MM.1S (cell line): ENCODE results near the gene ITPR1.
A peak's percentile ranks its signal among the peaks of the same experiment; 100 is the strongest.

Source experiments
- DNase-seq: peaks from one replicate; pipeline ENCODE4 v3.0.0-alpha.2; 2015
- H2AFZ ChIP-seq: fragments of 300-600 bp; sonication (generic); 2 replicates; pipeline ENCODE4 v1.6.0; 2016; ENCODE audit warnings: antibody characterized with exemption, low read length
- H3F3A ChIP-seq: fragments of 300-600 bp; sonication (generic); 2 replicates; pipeline ENCODE4 v1.6.1; 2016; ENCODE audit warnings: mild to moderate bottlenecking, antibody characterized with exemption, low read length, moderate library complexity, mixed read lengths; ENCODE audit not compliant: insufficient read depth
- H3K27ac ChIP-seq: fragments of 300-600 bp; sonication (generic); 2 replicates; pipeline ENCODE4 v1.5.1; 2016; ENCODE audit warnings: mild to moderate bottlenecking, low read length
- H3K27me3 ChIP-seq: fragments of 300-600 bp; sonication (generic); replicated peaks from 2 replicates; pipeline ENCODE4 v1.6.0; 2016; ENCODE audit warnings: low read length; ENCODE audit not compliant: insufficient read depth
- H3K36me3 ChIP-seq: fragments of 300-600 bp; sonication (generic); replicated peaks from 2 replicates; pipeline ENCODE4 v1.6.1; 2016; ENCODE audit warnings: mild to moderate bottlenecking, low read length, mixed read lengths; ENCODE audit not compliant: insufficient read depth
- H3K4me1 ChIP-seq: fragments of 300-600 bp; sonication (generic); 2 replicates; pipeline ENCODE4 v1.6.1; 2016; ENCODE audit warnings: low read length, mixed read lengths
- H3K4me2 ChIP-seq: fragments of 300-600 bp; sonication (generic); 2 replicates; pipeline ENCODE4 v1.6.0; 2016; ENCODE audit warnings: low read depth, low read length
- H3K4me3 ChIP-seq: fragments of 300-600 bp; sonication (generic); 2 replicates; pipeline ENCODE4 v1.5.1; 2016; ENCODE audit warnings: low read length, mixed read lengths
- H3K79me2 ChIP-seq: fragments of 300-600 bp; sonication (generic); 2 replicates; pipeline ENCODE4 v1.6.1; 2016; ENCODE audit warnings: mixed run types, low read length, mixed read lengths
- H3K9ac ChIP-seq: fragments of 300-600 bp; sonication (generic); 2 replicates; pipeline ENCODE4 v1.6.1; 2016; ENCODE audit warnings: low read length, mixed read lengths
- H3K9me2 ChIP-seq: fragments of 300-600 bp; sonication (generic); replicated peaks from 2 replicates; pipeline ENCODE4 v1.6.1; 2016; ENCODE audit warnings: mild to moderate bottlenecking, low read length, mixed read lengths; ENCODE audit not compliant: insufficient read depth
- H3K9me3 ChIP-seq: fragments of 300-600 bp; sonication (generic); replicated peaks from 2 replicates; pipeline ENCODE4 v1.6.1; 2016; ENCODE audit warnings: mild to moderate bottlenecking, low read length, mixed read lengths; ENCODE audit not compliant: insufficient read depth
- H4K20me1 ChIP-seq: fragments of 300-600 bp; sonication (generic); 2 replicates; pipeline ENCODE4 v1.6.1; 2016; ENCODE audit warnings: mild to moderate bottlenecking, low read length, moderate library complexity, mixed read lengths; ENCODE audit not compliant: insufficient read depth
- EZH2 ChIP-seq: fragments of 300-600 bp; sonication (generic); optimal IDR thresholded peaks from 2 replicates; pipeline ENCODE3; 2017; ENCODE audit warnings: low read depth, mild to moderate bottlenecking, antibody characterized with exemption, low read length, mixed read lengths
- EZH2phosphoT487 ChIP-seq: fragments of 300-600 bp; sonication (generic); IDR thresholded peaks from 2 replicates; pipeline ENCODE4 v1.6.1; 2018; ENCODE audit warnings: antibody characterized with exemption, low read length
- TF ChIP-seq, protein P1 (sequence below): fragments of 300-600 bp; sonication (generic); IDR thresholded peaks from 2 replicates; pipeline ENCODE4 v1.5.1; 2016; ENCODE audit warnings: antibody characterized with exemption, low read length, mixed read lengths

Gene ITPR1

DNA sequence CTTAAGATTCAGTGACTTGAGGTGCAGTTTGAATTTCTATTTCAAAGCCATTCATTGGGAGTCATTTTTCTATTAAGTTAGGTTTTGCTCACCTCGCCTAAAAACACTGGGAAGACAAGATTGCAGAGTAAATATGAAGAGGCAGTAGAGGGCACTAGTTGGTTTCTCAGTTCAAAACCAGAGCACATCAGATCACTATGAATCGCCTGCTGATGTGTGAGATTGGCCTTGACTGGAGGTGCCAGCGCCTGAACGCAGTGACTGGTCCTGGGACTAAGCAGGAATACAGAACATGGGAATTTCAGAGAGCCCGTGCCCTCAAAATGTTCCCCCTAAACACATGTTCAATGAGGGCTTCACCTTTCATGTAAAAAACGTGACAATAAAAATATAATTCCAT is 229.0 kb downstream of the ITPR1 start:
- Histone ChIP-seq H3K4me3 (no peak overlapping the region), H3K27ac (no peak overlapping the region), H3K9me3 (no peaks in the 10 kb centered on the region), H3K9me2 (no peaks in the 10 kb centered on the region), H4K20me1 (no peaks in the 10 kb centered on the region), H2AFZ (no peak overlapping the region), H3K27me3 (no peaks in the 10 kb centered on the region), H3K4me2 (no peak overlapping the region), H3K9ac (no peak overlapping the region), H3K4me1 (no peaks in the 10 kb centered on the region), H3K79me2 (no peaks in the 10 kb centered on the region), H3K36me3 (no peaks in the 10 kb centered on the region), H3F3A (no peaks in the 10 kb centered on the region)
- TF ChIP-seq EZH2phosphoT487 (no peak), EZH2 (no peak)
- TF ChIP-seq, protein P1, sequence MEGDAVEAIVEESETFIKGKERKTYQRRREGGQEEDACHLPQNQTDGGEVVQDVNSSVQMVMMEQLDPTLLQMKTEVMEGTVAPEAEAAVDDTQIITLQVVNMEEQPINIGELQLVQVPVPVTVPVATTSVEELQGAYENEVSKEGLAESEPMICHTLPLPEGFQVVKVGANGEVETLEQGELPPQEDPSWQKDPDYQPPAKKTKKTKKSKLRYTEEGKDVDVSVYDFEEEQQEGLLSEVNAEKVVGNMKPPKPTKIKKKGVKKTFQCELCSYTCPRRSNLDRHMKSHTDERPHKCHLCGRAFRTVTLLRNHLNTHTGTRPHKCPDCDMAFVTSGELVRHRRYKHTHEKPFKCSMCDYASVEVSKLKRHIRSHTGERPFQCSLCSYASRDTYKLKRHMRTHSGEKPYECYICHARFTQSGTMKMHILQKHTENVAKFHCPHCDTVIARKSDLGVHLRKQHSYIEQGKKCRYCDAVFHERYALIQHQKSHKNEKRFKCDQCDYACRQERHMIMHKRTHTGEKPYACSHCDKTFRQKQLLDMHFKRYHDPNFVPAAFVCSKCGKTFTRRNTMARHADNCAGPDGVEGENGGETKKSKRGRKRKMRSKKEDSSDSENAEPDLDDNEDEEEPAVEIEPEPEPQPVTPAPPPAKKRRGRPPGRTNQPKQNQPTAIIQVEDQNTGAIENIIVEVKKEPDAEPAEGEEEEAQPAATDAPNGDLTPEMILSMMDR, result peak; percentile 35
- DNase-seq, result no peak

DNA sequence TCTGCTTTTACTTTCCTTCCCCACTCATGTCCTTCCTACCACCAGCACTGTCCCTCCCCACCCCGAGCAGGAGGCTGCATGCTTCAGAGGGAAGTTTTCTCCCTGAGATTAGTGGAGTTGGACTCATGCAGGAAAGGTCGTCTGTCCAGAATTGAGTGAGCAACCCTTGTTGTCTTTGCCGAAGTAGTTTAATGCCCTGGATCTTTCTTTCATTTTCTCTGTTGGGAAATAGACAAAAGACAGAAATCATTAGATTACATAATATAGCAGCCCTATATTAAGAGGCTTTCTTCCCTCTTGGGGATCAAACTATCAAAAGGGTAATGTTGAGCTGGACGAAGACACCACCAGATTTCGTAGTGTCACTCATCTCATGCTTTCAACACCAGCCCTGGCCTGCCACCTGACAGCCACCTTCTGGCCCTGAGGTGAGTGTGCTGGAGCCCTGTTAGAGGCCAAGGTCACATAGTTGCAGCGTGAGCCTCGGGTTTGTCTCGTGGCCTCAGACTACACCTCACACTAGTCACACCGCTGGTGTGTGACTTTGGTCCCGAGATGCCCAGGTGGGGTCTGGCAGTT is 231.0 kb downstream of the ITPR1 start:
- Histone ChIP-seq H4K20me1 (no peaks in the 10 kb centered on the region), H3F3A (no peaks in the 10 kb centered on the region), H3K4me3 (no peak overlapping the region), H3K4me1 (no peaks in the 10 kb centered on the region), H3K4me2 (no peak overlapping the region), H3K79me2 (no peaks in the 10 kb centered on the region), H3K36me3 (no peaks in the 10 kb centered on the region), H3K27me3 (no peaks in the 10 kb centered on the region), H3K27ac (no peak overlapping the region), H2AFZ (no peak overlapping the region), H3K9me3 (no peaks in the 10 kb centered on the region), H3K9ac (no peak overlapping the region), H3K9me2 (no peaks in the 10 kb centered on the region)
- TF ChIP-seq EZH2 (no peak), EZH2phosphoT487 (no peak)
- TF ChIP-seq, protein P1, result no peak
- DNase-seq, result no peak

DNA sequence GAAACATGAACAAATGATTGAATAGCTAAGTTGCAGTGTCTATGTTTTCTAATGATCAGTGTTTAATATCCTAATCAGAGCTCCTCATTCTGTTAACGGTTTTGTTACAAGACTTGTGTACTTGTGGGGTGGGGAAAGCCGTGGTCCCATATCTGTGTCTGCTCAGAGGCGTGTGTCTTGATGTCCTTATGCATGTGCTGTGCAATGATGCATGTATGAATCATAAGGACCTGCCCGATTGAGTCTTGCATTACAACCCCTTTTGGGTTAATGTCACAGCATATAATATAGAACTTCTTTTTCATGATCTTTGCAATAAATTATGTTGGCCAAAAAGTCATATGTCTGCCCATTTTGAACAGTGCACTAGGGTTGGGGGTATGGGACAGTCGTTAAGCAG is 233.4 kb downstream of the ITPR1 start:
- no peak for TF ChIP-seq EZH2
- TF ChIP-seq, protein P1, result no peak
- no peak for TF ChIP-seq EZH2phosphoT487
- no peaks in the 10 kb centered on the region for H3K4me1 ChIP-seq
- no peaks in the 10 kb centered on the region for H4K20me1 ChIP-seq
- H3K9me3 ChIP-seq, result no peaks in the 10 kb centered on the region
- no peaks in the 10 kb centered on the region for H3K9me2 ChIP-seq
- no peak overlapping the region for H3K4me2 ChIP-seq
- no peaks in the 10 kb centered on the region for H3K36me3 ChIP-seq
- H3K27me3 ChIP-seq, result no peaks in the 10 kb centered on the region
- H2AFZ ChIP-seq, result no peak overlapping the region
- H3K9ac ChIP-seq, result no peak overlapping the region
- DNase-seq, result no peak
- H3K27ac ChIP-seq, result no peak overlapping the region
- H3K4me3 ChIP-seq, result no peak overlapping the region
- no peaks in the 10 kb centered on the region for H3K79me2 ChIP-seq
- no peaks in the 10 kb centered on the region for H3F3A ChIP-seq
